Measurements from ENCODE around the gene WWOX.

Gene WWOX

GRCh38 chr16:79069121-79069520 is 969.7 kb downstream of the WWOX start:
- no peak for DNase-seq

DNA sequence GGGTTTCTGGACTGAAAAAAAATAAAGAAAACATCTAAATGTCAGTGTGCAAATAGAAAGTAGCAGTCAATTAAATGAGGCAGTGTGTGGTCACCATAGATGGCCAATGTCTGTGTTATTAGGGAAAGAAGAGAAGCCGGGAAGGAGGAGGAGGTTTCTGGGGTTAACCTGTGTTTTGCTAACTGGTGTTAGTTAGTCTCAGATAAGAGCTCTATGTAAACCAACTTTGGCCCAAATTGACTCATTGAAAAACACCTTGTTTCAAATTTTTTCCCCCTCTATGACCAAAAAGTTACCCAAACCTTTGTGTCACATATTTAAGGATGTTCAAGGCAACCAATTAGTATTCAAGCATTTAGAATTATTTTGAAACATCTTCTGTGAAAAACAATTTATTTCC is 970.2 kb downstream of the WWOX start:
- DNase-seq = no peak

DNA sequence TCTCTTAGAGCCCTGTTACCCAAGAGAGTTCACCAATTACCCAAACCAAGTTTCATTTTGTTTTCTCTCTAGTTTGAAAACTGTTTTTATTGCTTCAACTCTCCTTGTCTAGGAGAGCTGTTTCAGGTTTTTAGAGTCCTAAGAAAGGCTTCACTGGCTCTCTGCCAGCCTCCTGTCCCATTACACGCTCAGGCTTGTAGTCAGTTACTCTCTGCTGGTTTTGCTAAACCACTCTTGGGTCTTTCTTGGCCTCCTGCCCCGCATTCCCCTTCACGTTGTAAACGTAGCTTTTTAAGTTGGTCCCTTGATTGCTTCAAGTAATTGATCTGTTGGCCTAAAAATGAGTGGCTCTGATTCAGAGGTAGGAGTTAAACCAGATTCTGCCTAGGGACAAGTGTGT is 972.0 kb downstream of the WWOX start:
- peak; percentile 23 for DNase-seq

GRCh38 chr16:79072517-79072916 is 973.1 kb downstream of the WWOX start:
- no peak for DNase-seq

DNA sequence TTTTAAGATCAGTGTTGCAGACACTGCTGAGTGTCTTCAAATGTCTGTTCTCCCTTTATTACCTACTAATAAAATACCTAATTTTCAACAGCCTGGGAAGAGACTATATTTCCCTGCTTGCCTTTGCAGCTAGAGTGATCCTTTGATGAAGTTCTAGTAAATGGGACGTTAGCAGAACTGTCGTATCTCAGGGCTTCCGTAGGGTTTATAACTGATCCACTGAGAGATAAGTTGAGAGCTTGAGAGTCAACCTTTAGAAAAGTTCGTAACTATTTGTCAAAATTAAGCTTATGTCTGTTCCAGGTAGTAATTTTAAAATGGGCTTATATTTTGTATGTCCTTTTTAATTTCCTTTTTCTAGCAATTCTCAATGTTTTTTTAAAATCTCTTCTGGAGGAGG is 974.1 kb downstream of the WWOX start:
- DNase-seq = no peak

DNA sequence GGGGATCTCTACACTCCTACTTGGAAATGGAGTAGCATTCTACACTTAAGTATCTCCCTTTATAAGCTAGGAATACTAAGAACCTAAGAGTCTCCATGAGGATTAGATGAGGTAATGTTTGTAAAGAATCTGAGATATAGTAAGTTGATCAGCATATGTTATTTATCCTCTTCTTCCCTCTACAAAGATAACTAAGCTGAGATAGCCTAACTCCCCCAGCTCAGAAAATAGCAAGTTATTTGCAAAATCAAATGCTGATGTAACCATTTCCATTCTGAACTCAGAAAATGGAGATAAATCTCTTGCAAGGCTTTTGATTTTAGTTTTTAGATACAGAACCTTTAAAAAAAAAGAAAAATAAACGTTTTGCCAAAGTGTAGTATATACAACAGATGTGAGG is 975.1 kb downstream of the WWOX start:
- DNase-seq = no peak

- DNase-seq = no peak
Observed at GRCh38 chr16:79074951-79075350, 975.5 kb downstream of the WWOX start.

DNA sequence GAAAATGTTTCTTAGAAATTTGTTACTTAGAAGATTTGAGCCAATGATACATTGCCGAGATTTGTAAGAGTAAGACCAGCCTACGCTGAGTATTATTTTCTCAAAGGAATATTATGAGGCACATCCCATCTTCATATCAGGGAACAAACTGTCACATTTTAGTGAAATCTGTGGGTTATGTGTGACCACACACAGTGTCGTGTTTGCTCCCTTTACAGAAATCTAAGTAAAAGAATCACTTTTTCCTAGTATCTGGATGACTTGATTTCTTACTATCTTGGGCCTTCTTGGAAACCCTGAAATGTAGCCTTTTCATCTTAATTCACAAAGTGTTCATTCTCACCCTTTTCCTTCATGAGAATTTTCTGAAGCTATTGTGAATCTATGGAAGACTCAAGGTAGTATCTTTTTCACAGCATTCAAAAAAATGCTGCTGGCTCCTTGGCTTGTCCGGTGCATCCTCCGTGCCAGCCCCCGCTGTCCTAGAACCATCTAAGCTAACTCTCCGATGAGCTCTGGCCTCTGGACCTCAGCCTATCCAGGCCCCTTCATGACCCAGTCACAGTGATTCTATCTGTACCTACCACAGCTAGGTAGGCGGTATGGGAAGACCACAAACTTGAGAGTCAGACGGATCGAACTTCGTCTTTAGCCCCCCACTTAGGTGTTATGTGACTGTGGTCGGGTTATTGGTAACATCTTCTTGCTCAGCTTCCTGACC is 976.8 kb downstream of the WWOX start:
- DNase-seq = no peak

DNA sequence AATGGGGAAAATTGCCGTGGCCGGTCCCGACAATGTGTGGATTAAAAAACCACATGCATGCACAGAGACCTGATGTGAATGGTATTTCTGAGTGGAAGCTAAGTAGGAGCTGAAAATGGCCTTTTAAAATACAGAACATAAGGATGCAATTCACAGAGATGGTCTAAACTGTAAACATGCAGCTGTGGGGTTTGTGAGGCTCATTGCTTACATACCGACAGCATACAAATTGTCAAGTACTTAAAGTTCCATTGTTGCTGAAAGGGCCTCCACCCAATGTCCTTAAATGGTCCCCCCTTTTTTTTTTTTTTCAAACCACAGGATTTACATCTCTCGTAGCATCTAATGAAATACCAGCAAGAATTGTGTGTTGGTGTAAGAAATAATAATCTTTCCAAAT is 977.9 kb downstream of the WWOX start:
- no peak for DNase-seq

GRCh38 chr16:79079656-79080420 is 980.4 kb downstream of the WWOX start:
- DNase-seq = no peak

GRCh38 chr16:79081297-79082066 is 982.0 kb downstream of the WWOX start:
- no peak for DNase-seq

DNA sequence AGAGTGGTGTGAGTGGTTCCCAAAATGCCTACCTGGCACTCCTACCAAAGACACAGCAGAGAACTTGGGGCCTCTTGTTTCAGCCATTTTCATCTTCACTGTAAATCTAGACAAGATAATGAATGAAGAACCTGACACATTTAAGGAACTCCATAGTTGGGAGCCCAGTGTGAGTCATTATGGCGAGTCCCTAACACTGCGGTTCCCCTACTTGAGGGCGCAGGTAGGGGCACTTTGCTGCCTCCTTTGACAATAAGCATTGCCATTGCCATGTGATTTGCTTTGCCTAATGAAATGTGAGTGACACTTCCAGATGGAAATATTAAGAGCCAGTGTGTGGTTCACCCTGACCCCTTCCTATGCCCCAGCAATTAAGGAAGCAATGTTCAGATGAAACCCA is 983.5 kb downstream of the WWOX start:
- no peak for DNase-seq

- DNase-seq = no peak
Observed at GRCh38 chr16:79083508-79084299, 984.2 kb downstream of the WWOX start.

- no peak for DNase-seq
Observed at GRCh38 chr16:79088971-79089370, 989.5 kb downstream of the WWOX start.

DNA sequence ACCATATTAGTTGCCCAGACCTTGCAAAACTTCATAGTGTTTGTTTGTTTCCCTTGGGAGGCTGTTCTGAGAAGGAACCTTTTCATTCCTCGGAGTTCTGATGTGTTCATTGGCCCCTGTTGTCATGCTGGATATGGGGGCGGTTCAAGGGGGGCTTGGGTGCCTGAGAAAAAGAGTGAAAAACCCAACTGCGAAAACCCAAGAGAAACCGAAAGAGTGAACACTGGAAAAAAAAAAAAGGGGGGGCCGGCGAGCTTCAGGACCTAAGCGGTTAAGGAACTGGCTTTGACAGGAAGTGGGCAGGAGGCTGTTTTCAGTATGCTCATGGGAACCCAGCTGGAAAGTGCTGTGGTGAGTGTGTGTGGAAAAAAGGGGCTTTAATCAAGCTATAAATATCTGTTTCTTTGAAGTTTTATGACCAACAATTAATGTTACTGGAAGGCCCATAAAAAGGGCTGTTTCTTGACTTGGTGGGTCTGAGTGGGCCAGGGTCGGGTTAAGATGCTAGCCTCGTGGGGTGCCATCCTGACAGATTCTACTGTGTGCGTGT is 990.4 kb downstream of the WWOX start:
- no peak for DNase-seq

- no peak for DNase-seq
Observed at GRCh38 chr16:79090966-79091365, 991.5 kb downstream of the WWOX start.

GRCh38 chr16:79092846-79093245 is 993.4 kb downstream of the WWOX start:
- DNase-seq = no peak

- DNase-seq = no peak
Observed at GRCh38 chr16:79093554-79093967, 994.1 kb downstream of the WWOX start.

GRCh38 chr16:79096246-79096645 is 996.8 kb downstream of the WWOX start:
- DNase-seq = no peak

DNA sequence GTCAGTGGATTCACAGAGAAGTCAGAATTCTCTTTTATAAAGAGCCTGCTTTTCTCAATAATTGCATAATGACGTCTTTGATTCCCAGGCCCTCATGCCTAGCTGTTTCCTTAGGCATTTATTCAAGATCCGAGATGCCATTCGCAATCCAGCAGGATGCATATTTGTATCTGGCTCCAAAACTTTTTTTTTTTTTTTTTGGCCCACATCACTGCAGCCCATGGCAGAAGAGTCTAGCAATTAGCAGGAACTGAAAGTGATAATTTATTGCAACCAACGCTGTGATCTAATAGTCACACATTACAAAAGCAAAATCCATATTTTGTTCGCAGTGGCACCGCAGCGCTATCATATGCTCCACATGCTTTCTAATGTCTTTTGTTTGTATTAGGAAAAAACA is 997.7 kb downstream of the WWOX start:
- no peak for DNase-seq

- DNase-seq = no peak
Observed at GRCh38 chr16:79097771-79098170, 998.3 kb downstream of the WWOX start.

- no peak for DNase-seq
Observed at GRCh38 chr16:79098907-79099306, 999.5 kb downstream of the WWOX start.

DNA sequence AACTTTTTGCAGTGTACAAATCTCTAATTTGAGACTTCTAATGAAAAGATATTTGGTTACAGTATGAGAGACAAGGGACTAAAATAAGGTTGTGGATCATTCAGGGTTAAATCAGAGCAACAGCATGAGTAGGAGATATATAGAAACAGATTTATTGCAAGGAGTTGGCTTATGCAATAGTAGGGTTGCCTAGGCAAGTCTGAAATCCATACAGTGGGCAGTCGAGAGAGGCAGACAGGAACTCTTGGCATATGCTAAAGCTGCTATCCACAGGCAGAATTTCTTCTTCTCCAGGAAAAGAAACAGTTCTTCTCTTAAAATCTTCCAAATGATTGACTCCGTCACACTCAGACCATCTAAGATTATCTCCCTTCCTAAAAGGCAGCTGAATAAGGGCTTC is 1000.3 kb downstream of the WWOX start:
- DNase-seq = no peak

All from NCI-H1436 (cell line).